GM18505 (cell line): Measurements from ENCODE around the gene COPG1.

ENCODE experiments used
- ATAC-seq: cut with Tn5 transposase; IDR thresholded peaks from one replicate; pipeline ENCODE4 v1.9.1; 2021; ENCODE audit not compliant: unreplicated experiment
- POLR2A ChIP-seq: IDR thresholded peaks from 4 replicates; pipeline ENCODE4 v1.6.1; 2011; ENCODE audit warnings: borderline replicate concordance; ENCODE audit not compliant: insufficient read depth, insufficient read length; ENCODE audit errors: extremely low read depth

The COPG1 gene

GRCh38 chr3:129231331-129232119, 17.9 kb upstream of the COPG1 start:
- no peak for ATAC-seq
- TF ChIP-seq POLR2A: no peak

GRCh38 chr3:129233538-129233937, 15.9 kb upstream of the COPG1 start:
- peak; percentile 95 for ATAC-seq
- no peak for TF ChIP-seq POLR2A

- no peak for ATAC-seq
- no peak for TF ChIP-seq POLR2A
These were observed 15.0 kb upstream of the COPG1 start for GRCh38 chr3:129234441-129234840.

- no peak for TF ChIP-seq POLR2A
- no peak for ATAC-seq
These were observed 14.0 kb upstream of the COPG1 start for GRCh38 chr3:129235344-129235917.

GRCh38 chr3:129238945-129239705, 10.3 kb upstream of the COPG1 start:
- ATAC-seq: no peak
- TF ChIP-seq POLR2A: no peak

- TF ChIP-seq POLR2A: no peak
- ATAC-seq: no peak
These were observed 9.4 kb upstream of the COPG1 start for GRCh38 chr3:129239991-129240390.

- no peak for ATAC-seq
- no peak for TF ChIP-seq POLR2A
These were observed 9.0 kb upstream of the COPG1 start for GRCh38 chr3:129240436-129240835.

- ATAC-seq: no peak
- TF ChIP-seq POLR2A: no peak
These were observed 4.3 kb upstream of the COPG1 start for GRCh38 chr3:129245141-129245540.

- peak; percentile 48 for ATAC-seq
These were observed 3.6 kb upstream of the COPG1 start for GRCh38 chr3:129245641-129246306.

- ATAC-seq: no peak
- TF ChIP-seq POLR2A: no peak
These were observed 2.8 kb upstream of the COPG1 start for GRCh38 chr3:129246636-129247035.

GRCh38 chr3:129248286-129248979, 973 bp upstream of the COPG1 start:
- no peak for ATAC-seq
- TF ChIP-seq POLR2A: no peak

GRCh38 chr3:129252748-129253147, 3.3 kb downstream of the COPG1 start:
- no peak for TF ChIP-seq POLR2A
- no peak for ATAC-seq

- no peak for ATAC-seq
- no peak for TF ChIP-seq POLR2A
These were observed 5.3 kb downstream of the COPG1 start for GRCh38 chr3:129254536-129255230.

- no peak for ATAC-seq
- no peak for TF ChIP-seq POLR2A
These were observed 6.9 kb downstream of the COPG1 start for GRCh38 chr3:129256270-129256669.
